COR-L47 (cell line): Measurements from ENCODE around the gene PPP2R3A.
"Not testable (repeated sequence)": the region's sequence is repeated elsewhere in the genome, so short reads cannot be mapped to it uniquely, and the experiment has no call there.

Experiments used
- DNase-seq: peaks from one replicate; lab custom pipeline; 2025; lab: John Stamatoyannopoulos, UW

Gene PPP2R3A

DNA sequence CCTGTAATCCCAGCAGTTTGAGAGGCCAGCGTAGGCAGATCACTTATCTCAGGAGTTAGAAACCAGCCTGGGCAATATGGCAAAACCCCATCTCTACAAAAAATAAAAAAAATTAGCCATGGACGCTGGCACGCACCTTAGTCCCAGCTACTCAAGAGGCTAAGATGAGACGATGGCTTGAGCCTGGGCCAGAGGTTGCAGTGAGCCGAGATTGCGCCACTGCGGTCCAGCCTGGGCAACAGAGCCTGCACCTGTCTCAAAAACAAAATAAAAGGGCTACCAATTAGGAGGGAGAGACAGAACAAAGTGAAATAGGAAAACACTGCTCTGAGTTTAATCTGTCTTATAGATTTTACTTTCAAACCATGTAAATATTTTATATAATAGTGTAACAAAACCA, 196.8 kb downstream of the PPP2R3A start:
- DNase-seq = no peak

DNA sequence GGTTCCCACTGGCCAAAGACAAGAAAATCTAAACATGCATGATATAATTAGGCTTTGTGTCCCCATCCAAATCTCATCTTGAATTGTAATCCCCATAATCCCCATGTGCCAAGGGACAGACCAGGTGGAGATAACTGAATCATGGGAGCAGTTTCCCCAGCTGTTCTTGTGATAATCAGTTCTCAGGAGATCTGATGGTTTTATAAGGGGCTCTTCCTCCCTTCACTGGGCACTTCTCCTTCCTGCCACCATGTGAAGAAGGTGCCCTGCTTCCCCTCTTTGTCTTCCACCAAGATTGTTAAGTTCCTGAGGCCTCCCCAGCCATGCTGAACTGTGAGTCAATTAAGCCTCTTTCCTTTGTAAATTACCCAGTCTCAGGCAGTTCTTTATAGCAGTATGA, 198.1 kb downstream of the PPP2R3A start:
- DNase-seq = not testable (repeated sequence)

DNA sequence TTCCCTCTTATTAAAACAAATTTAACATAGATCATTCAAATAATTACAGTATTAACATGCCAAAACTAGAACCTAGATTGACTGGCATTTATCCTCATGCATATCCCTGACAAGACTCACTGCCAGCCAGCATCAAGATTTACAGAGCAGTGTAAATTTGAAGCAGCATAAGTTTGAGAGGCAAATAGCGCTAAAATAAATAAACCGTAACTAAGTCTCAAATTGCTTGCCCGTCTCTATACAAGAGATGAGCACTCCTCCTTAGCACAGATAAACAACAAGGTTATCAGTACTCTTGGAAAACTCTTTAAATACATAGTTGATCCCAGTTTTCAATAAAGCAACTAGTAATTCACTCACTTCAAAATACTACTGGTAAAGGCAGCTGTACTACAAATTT, 201.0 kb downstream of the PPP2R3A start:
- no peak for DNase-seq

DNA sequence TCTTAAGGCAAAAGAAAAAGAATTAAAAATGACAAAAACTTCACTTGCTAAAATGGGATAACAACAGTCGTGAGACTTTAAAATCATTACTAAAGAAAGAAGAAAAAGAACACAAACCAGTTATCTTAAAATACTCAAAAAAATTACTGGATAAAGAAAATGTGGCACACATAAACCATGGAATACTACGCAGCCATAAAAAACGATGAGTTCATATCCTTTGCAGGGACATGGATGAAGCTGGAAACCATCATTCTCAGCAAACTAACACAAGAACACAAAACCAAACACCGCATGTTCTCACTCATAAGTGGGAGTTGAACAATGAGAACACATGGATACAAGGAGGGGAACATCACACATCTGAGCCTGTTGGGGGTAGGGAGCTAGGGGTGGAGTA, 202.7 kb downstream of the PPP2R3A start:
- not testable (repeated sequence) for DNase-seq

DNA sequence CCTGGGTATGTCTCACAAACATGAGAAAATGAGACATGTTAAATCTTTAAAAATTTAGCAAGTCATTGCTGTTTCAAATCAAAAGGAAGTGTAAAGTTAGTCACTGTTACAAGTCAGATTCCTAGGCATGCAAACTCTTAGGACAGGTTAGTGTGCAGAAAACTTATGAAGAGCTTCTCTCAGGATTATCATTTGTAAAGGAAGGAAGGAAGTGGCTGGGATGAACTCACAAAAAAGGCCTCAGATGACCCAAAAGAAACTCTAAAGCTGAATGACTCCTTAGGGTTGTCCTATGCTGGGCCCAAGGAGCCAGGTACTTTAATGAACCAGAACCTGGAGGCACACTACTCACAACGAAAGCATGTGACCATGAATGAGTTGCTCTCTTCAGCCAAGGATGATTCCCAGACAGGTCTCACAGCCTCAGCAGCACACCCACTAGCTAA, 205.6 kb downstream of the PPP2R3A start:
- DNase-seq = no peak

DNA sequence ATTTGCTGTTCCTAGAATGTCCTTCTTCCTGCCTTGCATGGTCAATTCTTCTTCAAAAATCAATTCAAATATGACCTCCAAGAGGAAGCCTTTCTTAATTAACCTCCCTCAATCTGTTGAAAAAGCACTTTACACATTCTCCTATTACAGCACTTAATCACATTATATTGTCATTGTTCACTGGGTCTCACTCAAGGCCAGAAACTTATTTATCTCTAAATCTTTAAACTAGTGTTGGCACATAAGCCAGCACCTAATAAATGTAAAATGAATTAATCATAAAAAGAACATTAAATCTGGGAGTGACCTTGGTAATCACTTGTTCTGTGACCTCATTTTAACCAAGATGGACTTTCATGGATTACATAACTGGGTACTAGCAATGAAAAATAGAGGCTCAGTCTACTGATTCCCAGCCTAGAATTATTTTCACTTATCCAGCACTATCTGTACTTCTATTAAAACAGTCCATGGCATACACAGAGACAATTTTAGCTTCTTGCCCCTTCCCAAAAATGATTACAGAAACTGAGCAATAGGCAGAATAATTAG, 208.5 kb downstream of the PPP2R3A start:
- DNase-seq = no peak

DNA sequence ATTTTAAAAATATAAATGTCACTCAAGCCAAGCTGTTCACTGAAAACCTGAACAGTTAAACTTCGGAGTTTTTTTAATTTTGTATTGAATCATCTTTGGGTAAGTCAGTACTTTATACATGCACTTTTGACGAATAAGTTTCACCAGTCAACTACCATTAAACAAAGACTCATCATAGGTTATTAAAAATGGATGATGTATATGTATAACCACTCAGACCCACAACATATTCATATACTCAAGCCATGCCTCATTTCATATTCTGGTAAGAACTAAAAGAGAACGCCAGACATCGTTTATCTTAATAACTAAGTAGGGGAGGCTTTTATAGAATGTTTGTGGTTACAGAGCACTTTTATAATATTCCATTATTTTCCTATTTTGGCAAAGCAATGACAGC, 212.3 kb downstream of the PPP2R3A start:
- no peak for DNase-seq

DNA sequence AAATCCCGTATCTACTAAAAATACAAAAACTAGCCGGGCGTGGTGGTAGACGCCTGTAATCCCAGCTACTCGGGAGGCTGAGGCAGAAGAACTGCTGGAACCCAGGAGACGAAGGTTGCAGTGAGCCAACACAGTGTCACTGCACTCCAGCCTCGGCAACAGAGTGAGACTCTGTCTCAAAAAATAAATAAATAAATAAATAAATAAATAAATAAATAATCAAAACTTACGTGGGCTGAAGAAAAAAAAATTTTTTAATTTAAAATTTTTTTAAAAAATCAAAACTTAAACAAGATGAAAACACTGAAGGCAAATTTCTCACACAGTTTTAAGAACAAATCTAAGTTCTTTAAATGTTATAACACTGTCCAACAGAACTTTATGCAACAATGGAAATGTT, 216.2 kb downstream of the PPP2R3A start:
- no peak for DNase-seq

DNA sequence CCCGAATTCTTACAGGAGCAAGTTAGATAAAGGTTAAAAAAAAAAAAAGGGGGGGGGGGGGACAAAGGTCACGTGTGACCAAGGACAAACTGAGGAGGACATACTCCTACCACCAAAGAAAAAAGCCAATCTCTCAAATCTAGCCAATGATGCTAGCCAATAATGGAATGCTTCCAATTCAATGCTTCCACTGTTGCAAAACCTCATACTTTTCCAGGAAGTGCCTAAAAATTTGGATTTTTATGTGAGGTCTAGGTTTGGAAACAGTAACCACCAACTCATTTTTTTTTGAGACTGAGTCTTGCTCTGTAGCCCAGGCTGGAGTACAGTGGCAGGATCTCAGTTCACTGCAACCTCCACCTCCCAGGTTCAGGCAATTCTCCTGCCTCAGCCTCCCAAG, 219.2 kb downstream of the PPP2R3A start:
- no peak for DNase-seq

DNA sequence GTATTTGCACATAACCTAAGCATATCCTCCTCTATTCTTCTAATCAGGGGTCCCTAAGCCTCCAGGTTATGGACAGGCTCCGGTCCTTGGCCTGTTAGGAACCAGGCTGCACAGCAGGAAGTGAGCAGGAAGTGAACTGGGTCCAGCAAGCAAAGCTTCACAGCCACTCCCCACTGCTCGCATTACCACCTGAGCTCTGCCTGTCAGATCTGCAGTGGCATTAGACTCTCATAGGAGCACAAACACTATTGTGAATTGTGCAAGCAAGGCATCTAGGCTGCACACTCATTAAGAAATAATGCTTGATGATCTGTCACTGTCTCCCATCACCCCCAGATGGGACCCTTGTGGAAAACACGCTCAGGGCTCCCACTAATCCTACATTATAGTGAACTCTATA, 220.8 kb downstream of the PPP2R3A start:
- no peak for DNase-seq

DNA sequence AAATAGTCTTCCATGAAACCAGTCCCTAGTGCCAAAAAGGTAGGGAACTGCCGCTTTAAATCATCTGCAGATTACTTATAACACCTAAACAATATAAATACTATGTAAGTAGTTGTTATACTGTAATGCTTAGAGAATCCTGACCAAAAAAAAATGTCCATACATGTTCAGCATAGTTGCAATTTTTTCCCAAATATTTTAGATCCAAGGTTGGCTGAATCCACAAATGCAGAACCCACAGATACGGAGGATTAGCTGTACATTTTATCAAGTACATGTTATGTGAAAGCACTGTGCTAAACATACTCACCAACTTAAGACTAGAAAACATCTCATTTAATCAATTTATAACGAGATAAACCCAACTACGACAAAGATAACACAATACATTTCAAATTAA, 221.3 kb downstream of the PPP2R3A start:
- no peak for DNase-seq

DNA sequence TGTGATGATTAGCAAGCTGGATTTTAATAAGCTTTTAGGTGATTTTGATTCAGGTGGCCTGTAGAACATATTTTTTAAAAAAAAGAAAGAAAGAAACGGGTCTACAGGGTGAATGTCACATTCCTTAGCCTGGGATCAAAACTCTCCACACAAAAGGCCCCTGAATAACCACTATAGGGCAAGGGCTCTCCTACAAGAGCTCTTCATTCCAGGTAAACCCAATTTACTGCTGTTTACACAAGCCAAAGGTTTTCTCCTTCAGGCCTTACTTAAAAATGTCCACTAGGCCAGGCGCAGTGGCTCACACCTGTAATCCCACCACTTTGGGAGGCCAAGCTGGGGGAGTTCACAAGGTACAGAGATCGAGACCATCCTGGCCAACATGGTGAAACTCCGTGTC, 222.3 kb downstream of the PPP2R3A start:
- DNase-seq = no peak

DNA sequence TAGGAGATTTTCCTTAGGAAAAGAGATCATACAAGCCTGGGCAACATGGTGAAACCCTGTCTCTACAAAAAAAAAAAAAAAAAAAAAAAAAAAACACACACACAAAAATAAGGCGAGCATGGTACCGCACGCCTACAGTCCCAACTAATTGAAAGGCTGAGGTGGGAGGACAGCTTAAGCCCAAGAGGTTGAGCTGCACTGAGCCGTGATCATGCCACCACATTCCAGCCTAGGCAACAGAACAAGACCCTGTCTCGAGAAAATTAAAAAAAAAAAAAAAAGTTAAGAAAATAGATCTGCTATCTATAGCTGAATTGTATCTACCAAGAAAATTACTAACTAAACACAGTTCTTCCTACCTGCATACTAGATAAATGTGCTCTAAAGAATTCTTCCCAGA, 223.5 kb downstream of the PPP2R3A start:
- no peak for DNase-seq

DNA sequence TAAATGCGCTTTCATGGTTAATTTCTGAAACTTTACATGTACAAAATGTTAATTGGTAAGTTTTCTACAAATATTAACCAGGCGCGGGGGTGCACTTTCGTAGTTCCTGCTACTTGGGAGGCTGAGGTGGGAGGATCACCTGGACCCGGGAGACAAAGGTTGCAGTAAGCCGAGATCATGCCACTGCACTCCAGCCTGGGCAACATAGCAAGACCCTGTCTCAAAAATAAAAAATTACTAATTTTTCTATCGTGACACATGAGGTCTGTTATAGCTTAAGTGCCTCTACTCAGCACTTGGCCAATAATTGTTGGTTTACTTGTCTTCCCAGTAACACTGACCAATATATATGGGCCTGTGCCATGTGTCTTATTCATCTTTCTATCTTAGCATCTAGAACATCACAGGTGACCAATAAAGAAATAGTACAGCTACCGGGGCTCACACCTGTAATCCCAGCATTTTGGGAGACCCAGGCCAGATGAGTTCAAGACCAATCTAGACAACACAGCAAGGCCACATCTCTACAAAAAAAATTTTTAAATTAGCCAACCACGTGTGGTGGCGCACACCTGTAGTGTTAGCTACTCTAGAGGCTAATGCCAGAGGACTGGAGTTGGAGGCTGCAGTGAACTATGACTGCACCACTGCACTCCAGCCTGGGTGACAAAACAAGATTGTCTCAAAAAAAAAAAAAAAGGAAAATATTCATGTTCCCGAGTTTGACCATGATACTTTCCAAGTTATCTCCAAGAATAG, 224.5 kb downstream of the PPP2R3A start:
- no peak for DNase-seq

DNA sequence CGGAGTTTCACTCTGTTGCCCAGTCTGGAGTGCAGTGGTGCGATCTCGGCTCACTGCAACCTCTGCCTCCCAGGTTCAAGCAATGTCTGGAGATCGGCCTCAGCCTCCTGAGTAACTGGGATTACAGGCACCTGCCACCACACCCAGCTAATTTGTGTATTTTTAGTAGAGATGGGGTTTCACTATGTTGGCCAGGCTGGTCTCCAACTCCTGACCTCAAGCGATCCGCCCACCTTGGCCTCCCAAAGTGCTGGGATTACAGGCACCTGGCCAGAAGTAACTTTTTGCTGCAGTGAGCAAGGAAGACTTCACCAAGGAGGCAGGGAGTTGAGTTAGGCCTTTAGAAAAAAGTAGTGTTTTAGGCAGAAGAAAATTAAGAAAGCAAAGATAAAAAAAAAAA, 226.7 kb downstream of the PPP2R3A start:
- DNase-seq = not testable (repeated sequence)

DNA sequence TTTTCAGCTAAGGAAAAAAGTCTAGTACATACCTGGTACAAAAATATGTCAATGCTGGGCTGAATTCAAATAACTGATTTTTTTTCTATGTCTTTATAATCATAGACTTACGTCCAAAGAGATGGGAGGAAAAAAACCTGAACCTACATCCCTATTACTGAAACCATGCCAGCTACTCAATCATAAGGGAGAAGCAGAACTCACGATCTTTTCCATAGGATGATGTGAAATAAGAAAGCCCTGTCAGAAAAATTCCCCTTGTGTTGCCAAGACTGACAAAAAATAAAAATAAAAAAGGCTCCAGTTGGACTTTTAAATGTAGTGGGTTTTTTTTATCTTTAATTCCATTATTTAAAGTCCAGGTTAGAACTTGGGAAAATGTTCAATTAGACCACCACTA, 227.3 kb downstream of the PPP2R3A start:
- no peak for DNase-seq

DNA sequence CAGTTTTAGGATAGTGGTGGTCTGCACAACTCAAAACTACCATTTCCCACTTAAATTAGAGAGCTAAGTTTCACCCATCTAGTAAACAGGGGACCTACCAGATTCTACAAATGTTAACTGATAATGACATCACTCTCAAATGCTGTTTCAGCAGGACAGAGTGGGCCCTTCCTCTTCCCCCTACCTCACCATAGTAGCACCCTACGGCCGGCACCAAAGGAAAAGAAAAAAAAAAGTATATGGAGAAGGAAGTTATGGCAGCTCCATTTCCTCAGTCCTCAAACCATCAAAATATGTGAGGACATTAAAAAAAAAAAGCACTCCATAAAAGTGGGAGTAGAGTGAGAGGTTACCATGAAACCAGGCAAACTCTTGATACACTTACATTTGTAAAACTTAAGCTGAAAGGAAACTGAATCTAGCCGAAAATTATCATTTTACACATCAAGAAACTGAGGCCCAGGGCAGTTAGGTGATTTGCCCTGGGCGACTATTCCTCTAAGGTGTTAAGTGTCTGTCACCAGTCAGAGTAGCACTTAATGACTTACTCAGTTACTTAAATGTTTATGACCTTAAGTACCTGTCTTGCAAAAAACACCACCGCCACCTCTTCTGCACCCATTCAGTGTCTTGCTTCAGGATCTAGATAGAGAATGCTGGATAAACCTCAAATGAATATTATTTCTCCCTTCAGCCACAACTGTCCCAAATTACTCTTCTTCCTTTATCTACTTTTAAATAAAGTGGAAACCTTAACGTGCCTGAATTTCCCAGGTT, 227.9 kb downstream of the PPP2R3A start:
- no peak for DNase-seq

DNA sequence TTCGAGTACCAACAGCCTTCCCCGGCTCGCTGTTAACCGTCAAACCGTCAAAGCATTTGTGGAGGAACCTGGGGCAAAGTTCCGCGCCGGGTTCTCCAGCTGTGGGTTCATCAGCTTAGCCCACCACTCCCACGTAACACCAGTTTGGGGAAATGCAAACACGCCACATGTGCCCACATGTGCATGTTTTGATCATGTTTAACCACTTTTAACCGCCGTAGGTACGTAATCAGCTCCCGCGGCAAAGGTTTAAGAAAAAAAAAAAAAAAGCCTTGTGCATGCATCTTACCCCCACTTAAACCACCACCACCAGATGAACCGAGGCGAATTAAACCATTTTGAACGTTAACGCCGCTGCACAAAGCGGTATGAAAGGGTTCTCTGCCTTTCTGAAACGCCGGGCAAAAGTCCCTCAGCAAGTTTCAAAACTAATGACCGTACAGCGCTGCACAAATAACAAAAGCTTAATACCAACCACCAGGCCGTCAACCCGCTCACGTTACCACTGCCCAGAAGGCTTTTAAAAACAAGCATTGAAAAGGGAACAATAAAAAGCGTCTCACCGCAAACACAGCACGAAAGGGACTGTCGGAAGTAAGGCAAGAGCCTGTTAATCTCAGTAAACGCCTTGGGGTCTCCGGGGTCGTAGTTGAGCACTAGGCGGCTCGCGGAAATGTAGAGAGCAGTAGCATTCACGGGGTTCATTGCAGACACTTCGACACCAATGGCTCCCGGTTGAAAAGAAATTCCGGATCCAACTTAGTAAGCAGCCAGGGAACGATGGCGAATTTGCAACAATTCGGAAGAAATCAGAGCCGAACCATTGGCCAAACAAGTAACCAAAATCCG, 229.1 kb downstream of the PPP2R3A start:
- DNase-seq = peak; percentile 38

DNA sequence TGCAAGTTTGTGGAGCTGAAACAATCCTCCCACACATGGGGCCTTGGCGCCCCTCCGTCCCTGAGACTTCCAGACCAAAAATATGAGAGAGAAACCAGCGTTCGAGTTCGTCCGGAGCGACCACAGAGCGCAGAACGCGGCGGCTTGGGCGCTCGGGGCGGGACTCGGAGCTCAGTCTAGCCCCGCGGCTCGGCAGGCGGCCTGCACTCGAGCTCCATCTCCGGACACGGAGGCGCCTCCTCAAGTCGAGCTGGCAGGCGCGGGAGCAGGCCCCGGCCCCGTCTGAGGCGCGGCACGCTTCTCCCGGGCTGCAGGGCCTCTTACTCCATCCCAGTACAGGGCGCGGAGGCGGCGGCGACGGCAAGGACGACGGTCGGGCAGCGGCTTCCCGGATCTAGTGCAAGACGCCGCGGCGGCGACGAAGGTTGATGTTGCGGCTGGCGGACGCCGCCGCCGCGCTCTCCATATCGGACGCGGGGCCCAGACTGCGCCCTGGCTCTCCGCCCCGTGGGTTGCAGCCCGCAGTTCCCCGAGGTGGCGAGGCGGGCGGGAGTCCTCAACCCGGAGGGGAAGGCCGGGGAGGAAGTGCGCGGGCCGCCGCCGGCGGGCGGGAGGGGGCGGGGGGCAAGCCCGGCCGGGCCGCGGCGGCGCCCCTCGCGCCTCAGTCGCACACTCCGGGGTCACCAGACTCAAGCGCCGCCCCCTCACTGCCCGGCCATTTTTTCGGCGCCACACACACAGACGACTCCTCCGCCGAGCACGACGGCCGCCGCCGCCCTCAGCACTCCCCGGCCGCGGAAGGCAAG, 229.9 kb downstream of the PPP2R3A start:
- peak; percentile 86 for DNase-seq

DNA sequence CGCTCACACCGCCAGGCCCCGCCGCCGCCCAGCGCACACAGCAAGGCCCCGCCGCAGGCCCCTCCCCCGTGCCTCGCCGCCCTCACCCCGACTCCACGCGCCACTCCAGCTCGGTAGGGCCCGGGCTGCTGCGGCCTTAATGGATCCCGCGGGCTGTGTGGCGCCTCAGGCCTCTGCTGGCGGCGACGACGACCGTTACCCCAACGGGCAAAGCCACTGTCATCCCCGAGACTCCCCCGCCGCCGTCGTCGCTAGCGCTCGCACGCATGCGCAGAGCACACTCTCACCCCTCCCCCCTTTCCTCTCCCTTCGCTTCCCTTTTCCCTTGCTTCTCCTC, 230.5 kb downstream of the PPP2R3A start, which contains the start of gene MSL2:
Gene MSL2 (minus strand): TSS at position 272 of the 337 bp plus-strand sequence. CDS start 1,222 bp downstream, outside the sequence.
- DNase-seq = no peak

DNA sequence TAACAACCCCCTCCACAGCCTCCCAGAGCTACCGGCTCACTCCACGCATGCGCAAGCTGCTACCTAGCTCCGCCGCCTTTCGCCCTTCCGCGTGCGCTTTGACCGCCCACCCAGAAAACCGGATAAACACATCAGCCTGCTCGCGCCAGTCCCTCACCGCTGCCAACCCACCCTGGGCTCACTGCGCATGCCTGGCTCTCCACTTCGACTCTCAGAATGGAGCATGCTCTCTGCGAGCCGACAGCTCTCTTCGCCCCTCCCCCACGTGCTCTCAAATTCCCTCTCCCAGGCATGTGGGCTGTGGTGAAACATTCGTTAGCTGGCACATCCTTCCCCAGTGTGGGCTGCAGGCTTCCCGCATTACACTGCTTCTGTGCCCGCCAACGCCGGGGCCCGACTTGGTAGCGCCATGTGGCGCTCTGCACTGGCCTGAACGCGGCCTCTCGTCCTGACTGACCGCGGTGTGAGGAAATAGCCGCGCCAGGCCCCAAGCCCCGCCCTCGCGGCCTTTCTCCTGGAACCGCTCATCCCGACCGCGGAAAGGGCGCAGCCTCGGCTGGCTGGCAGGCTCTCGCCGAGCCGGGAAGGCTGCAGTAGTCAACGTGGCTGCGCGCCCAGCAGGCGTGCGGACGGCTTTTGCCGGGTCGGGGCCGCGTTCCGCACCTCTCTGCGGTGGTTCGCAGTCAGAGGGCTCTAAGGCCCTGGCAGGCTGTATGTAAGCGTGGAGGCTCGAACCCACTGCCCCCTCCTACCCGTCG, 231.1 kb downstream of the PPP2R3A start:
- DNase-seq = peak; percentile 100
